Iris pigment epithelial cell (primary cell): ENCODE measurements around the gene MAPK11.

Source experiments
- DNase-seq: peaks from one replicate; pipeline ENCODE4 v3.0.0-alpha.2; 2011; ENCODE audit warnings: low read depth

Gene MAPK11

DNA sequence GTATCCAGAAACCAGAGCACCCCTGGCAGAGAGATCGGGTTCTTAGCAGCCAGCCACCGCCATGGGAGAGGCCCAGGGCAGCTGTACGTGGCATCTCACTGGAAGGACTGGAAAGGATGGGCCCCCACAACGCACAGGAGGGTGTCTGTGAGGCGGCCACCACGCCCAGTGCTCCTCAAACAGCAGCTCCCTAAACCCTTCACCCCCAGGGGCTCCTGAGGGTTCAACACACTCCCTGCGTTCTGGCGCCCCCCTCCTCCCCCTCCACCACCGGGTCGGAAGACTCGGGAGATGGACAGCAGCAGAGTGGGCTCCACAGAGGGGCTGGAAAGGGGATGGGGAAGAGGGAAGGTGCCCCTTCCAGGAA is 9.8 kb downstream of the MAPK11 start:
- peak; percentile 31 for DNase-seq

DNA sequence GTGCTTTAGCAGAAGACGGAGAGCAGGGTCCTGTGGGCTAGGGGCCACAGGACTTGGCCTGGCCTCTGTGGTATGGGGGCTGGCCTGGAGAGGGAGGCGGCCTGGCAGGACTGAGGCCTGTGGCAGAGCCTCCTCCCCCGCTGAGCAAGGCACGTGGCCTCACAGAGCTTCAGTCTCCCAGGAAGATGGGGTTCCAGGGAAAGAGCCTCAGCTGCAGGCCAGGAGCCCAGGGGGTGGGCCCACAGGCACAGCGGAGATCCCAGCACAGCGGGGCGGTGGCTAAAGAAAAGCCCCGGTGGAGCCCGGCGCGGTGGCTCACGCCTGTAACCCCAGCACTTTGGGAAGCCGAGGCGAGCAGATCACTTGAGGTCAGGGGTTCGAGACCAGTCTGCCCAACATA is 10.9 kb downstream of the MAPK11 start:
- DNase-seq: no peak

DNA sequence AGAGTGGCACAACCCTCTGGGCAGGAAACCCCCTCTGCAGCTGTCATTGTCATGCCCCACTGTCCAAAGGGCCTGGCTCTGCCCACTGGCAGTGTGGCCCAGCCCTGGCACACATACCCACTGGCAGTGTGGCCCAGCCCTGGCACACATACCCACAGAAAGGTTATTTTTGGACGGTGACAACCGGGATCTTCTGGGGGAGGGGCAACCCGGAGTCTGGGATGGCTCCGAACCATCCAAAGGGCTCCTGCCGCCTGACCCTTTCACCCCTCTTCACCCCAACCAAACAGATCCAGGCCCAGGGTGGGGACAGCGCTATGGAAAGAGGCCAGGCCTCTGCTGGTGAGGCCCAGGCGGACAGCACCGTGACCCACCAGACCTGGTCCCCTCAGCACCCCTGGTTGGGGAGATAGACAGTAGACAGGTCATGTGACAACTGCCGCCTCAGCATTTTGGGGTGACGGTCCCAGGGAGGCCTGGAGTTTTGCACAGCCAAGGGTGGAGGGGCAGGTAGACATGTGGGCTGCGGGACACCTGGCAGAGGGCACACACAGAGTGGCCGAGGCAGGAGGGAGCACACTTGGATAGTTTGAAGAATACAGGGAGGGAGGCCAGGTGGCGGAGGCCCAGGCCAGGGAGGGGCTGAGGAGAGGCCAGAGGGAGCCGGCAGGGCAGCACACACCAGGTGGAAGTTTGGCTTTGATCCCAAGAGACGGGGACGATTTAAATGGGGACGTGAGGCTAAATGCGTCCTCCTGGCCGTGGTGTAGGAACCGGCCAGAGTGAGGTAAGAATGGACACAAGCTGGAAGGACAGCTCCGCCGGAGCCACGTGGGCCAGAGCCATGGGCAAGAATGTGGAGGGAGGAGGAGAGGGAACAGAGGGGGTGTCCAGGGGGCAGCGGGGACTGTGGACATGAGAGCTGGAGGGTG is 11.6 kb downstream of the MAPK11 start:
- no peak for DNase-seq

DNA sequence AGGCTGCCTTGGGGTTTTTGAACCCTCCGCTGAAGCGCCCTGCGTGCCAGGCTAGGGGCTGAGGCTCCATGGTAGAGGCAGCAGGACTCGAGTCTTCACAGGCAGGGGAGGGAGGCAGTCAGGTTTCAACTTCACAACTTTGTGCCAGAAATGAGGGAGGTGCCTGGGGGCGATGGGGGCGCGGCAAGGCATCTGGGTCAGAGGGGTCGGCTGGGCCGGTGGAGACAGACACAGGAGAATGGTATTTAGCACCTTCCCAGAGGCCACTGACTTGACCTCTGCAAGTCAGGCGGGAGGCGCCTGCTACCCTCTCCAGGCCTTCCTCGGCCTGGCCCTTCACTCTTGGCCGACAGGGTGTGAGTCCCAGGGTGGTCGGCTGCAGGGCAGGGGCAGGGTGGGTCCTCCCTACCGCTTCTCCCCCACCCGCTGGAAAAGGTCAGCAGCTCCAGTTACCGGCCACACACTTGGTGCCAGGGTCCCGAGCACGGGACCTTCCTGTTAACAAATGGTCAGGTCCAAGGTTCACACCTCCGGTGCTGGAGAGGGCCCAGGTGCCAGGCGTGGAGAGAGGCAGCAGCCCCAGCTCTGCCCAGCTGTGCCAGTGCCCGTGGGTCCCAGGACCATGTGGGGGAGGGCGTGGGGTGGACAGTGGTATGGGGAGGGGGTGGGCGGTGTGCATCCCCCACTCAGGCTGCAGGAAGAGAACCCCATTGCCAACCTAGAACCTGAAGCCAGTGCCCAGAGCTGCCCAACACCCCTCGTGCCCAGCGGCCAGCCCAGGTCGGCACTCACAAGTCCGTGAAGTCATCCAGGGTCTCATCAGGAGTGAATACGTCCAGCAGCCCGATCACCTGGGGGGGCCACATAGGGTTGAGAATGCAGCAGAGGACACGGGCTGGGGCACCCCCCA is 12.5 kb downstream of the MAPK11 start:
- no peak for DNase-seq

DNA sequence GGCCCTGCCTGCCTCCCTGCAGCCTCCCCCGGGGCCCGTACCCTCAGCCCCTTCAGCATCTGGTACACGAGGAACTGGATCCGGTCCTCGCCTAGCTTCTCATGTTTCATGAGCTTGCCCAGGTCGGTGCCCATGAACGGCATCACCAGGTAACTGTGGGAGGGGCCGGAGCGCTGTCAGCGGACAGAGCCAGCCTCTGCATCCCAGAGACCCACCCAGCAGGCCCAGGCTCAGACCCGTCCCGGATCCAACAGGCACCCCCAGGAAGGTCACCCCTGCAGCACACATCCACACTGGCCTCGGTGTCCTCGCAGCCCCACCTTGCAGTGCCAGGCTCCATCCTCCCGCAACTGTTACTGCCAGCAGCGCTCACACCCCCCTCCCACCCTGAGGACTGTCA is 13.1 kb downstream of the MAPK11 start:
- no peak for DNase-seq

DNA sequence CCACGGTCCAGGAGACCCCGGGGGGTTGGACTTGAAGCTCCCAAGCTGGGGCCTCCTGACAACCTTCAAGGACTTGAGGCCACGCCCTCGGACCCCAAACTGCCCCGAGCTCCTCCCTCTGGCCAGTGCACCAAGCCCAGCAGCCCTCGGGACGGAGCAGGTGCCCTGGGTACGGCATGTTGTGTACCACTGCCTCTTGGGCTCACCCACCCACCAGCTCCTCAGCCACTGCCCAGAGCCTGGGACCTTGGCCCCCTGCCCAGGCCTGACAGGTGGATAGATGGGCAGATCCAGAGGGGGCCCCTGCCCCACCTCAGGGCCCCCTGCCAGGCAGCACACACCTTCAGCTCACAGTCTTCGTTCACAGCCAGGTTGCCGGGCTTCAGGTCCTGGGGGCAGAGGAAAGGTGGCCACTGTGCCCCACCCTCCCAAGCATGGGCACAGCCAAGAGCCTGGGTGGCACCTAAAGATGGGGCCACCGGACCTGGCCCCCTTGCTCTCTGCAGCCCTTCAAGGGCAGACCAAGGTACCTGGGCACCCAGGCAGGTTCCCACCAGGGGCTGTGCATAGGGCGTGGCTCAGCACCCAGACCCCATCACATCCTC is 13.8 kb downstream of the MAPK11 start:
- DNase-seq: no peak

DNA sequence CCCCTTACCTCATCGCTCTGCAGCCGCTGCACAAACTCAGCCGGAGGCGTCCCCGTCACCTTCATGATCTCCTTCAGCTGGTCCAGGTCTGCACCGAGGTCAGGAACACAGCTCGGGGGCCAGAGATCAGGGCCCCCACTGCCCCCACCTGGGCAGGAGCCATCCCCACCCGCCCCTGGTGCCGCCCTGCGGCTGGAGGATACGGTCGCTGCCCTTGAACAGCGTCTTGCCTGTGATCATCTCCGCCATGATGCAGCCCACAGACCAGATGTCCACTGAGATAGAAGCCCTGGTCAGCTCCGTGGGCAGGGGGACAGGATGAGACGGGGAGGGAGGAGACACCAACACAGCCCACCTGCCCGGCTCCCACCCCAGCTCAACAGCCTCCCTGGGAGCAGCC is 14.6 kb downstream of the MAPK11 start:
- no peak for DNase-seq

DNA sequence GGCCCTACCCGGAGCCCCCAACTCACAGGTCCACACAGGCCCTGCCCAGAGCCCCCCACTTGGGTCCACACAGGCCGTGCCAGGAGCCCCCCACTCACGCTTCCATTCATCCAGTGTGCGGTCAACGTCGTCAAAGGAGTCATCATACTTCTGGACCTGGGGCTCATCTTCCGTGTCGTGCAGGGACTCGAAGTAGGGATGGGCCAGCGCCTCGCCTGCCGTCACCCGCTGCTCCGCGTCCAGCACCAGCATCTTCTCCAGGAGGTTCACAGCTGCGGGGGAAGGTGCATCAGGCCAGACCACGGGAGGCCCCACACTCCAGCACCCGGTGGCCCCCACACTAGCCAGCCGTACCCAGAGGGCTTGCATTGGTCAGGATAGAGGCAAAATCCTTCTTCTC is 15.1 kb downstream of the MAPK11 start:
- DNase-seq: no peak

DNA sequence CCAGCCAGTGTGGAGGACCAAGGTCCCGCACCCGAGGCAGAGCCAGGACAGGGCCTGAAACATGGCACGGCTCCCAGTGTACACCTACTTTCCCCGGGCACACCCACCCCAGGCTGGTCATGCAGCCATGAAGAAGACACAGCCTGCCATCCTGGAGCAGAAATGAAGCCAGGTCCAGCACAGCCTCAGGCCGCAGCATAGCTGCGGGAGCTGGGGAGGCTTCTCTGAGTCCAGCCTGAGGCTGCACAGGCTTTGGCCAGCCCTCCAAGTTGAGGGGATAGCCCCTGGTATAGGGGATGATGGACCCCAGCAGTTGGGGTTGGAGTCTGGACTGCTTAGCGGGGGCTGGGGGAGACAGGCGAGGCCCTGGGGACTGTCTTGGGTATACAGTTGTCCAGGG is 16.2 kb downstream of the MAPK11 start:
- no peak for DNase-seq

DNA sequence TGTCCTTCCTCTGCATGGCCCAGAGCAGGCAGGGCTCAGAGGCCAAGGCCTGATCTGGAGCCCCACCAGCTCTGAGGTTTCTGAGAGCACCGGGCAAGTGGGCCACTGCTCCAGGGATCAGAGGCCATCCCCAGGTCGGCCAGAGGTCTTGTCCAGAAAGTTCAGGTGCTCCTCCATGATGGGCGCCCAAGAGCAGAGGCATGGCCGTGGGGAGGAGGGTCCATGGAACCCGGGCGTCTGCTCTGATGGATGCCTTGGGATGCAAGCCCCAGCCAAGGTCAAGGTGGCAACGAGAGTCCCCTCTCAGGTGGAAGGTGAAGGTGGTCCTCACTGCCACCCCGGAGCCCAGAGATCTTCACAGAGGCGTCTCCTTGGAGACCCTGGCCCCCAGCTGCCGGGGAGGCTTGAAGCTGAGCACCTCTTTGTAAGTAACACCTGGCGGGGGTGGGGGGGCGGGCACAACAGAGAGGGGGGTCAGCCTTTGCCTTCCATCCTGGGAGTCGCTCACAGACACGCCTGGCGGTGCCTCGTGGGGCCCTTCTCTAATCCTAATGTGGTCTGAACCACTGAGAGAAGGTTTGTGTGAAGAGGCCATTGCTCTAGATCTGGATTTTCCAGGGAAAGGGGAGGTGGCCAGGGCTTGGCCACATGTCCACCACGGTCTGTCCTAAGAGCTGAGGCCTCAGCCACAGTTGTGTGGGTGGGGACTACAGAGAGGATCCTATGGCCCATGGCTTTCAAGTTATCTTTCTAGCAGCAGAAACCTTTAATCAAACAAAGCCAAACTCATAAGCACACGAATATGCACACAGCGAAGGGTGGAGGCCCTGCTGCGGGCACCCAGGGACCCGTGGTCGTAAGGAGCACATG is 16.9 kb downstream of the MAPK11 start:
- no peak for DNase-seq

DNA sequence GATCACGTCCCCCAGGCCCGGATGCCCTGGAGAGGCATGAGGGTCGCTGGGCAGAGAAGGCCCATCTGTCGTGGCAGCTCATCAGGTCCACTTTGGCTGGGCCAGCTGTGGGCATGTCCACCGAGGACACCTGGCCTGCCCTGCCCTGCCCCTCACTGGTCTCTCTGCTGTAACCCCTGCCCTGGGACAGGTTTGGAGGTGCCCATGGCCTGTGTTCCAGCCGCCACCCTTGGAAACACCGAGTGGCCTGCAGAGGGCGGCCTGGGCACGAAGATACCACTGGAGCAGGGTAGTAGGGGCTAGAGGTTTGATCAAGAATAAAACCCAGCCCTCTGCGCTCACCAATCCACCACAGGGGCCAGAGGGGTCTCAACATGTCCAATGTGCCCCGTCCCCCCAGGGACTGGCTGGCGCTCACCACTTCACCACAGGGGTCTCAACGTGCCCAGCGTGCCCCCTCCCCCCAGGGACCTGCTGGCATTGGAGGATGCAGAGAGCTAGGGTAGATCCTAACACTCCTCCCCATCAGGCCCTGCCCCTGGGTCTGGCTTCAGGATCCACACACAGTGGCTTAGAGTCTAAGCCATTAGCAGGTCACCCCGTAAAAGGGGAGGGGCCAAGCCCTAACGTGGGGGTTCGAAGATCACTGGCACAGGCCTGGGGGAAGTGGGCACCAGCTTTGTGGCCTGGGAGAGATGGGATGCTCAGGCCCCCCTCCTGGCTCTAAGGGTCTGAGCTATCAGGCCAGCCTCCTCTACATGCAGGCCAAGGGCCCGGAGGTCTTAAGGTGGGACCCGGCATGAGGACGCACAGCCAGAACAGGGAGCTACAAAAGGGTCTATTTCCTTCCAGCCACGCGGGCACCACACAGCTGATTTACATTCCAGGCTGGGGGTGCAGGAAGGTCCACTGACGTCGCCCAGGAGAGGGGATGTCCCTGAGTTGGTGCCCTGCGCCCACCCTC is 17.8 kb downstream of the MAPK11 start:
- DNase-seq: peak; percentile 64

DNA sequence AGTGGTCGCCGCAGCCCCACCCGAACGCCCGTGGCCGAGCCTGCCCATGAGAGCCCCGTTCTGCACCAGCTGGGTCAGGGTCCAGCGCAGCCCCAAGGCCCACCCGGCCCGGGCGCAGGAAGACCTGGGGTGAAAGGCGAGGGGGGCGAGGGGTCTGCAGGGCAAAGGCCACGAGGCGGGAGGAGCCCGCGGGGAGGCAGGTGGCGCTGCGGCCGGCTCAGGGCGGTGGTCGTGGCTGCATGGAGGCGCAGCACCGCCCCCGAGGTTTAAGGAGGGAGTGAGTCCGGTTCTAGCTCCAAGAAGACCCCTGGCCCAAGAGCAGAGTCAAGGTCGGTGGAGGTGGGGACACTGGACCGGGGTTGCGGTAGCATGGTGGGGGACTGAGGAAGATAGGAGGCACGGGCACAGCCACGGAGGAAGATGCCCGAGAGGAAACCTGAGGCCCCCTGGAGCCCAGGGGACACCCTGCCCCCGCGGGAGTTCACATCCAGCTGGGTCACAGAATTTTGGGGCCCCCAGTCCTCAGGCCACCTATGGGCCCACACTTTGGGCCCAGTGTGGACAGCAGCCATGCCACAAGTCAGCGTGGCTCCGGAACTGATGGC is 18.6 kb downstream of the MAPK11 start:
- DNase-seq: no peak

DNA sequence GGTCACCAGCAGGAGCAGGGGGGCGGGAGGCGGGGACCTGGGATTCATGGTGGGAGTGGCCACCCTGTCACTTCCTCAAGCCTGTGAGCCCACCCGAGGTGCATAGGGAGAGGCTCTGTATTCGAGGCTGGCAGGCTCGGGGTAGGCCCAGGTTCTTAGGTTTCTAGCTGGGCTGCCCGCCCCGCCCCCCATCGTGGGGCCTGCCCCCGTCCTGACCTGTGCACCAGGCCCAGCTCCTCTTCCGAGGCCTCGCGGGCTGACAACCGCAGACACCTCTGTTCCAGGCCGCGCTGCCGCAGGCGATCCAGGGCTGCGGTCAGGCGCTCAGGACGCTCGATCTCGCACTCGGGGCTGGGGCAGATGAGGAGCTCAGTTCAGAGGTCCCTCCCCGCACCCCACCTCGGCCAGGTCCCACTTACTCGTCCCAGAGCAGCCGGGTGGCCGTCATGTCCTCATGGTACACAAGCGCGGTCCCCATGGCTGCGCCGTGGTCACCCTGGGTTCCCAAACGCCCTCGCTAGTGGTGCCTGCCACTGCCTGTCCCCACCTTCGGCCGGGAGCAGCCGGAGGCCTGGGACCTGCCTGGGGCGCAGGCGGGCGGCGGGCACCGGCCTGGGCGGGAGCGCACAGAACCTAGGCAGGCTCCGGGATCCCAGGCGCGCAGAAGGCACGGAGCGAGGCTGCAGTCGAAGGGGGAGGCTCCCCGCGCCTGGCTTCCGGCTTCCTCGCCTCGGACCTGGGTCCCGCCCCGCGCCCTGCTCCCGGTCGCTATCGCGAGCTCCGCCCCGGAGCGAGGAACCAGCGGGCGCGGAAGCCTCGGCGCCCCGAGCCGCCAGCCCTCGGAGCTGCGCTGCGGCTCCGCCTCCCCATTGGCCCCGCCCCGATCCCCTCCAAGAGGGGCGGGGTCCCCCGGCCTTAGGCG is 19.4 kb downstream of the MAPK11 start, which contains the start of gene HDAC10:
Gene HDAC10, minus strand, starts transcription at position 711 of the 922 bp plus-strand sequence. Its CDS starts 233 bp downstream, at position 478.
- DNase-seq: peak; percentile 86

DNA sequence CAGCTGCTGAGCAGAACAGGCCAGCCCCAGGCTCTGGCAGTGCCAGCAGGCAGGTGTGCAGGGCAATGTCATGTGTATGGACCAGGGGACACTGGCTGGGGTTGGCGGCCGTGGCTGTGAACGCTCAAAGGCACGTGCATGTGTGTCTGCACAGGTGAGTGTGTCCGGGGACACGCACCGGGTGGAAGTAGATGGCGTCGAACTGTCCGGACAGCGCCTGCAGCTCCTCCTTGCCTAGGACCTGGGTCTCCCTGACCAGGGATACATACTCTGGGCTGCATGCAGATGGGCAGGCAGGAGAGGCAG is 20.0 kb downstream of the MAPK11 start:
- no peak for DNase-seq

DNA sequence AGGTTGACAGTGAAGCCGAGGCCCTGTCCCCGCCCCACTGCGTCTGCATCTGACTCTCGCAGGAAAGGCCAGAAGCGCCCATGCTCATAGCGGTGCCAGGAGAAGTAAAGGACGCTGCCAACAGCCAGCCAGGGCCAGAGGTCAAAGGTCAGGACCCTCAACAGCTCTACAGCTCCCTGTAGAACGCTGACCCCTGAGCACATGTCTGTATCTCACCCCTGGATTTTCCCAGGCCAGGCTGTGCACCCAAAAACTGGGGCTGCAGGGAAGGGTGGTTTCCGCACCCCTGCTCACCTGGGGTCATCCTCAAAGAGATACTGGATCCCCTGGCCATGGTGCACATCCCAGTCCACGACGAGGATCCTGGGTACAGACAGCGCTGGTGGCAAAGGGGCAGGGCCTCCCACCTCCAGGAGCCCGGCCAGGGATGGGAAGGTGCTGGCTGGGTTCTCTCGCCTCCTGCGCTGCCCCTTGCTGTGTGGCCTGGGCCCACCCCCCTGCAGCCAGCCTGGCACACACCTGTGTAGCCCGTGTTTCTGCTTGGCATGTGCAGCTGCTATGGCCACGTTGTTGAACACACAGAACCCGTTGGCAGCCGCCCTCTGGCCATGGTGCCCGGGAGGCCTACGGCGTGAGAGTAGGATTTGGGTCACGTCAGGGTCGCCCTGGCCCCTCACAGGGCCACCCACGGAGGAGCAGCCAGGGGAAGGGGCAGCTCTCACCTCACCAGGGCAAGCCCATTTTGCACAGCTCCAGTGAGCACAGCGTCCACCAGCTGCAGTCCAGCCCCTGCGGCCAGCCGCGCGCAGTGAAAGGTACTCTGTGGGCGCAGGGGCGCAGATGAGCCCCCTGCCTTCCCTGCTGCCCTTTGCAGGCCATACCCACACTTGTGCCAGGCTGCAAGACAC is 20.6 kb downstream of the MAPK11 start:
- DNase-seq: no peak

DNA sequence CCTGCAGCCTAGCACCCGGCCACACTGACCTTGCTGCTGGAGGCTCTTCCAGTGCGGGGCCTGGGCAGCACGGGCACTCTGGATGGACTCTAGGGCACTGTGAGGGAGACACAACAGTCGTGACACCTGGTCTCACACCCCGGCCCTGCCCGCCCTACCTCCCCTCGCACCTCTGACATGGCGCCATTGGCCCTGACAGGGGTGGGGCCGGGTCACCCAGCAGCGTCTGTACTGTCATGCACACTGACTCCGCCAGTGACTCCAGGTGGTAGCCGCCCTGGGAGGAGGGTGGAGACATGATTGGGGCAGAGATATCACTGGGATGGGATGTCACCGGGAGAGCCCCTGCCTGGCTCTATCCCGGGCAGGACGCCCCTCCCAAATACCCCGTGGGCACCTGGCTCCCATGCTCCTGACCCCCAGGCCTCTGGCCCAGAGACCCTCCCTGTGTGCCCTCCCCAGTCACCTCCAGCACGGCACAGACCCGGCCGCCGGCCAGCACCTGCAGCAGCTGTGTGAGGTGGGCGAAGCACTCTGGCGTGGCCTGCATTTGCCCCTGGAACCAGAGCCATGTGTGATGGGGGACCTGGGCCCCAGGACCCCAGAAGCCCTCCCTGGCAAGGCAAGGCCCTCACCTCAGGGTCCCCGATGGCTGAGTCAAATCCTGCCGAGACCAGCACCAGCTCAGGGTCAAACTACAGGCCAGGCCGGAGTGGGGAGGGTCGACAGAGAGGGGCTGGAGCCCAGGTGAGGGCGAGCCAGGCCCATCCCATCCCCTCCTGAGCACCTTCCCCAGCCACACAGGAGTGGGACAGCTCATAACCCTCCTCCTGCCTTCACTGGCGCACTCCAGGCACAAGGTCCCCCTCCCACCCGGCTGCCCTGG is 21.7 kb downstream of the MAPK11 start:
- DNase-seq: no peak

DNA sequence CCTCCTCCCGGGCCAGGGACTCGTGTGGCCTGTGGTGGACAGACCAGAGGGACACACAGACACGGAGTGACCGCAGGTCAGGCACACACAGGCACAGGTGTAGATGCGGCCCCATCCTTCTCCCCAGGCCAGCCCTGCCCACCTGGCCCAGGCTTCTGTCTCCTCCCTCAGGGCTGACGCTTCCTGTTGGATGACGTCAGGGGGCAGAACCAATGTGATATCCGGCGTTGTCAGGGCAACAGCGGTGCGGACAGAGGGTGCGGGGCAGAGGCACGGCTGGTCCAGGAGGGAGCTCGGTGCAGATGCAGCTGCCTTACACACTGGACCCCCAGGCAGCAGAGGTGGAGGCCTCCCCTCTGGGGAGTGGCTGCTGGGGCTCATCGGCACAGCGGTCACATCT is 22.4 kb downstream of the MAPK11 start:
- peak; percentile 80 for DNase-seq
